Fibroblast of mammary gland (primary cell): ENCODE measurements around the gene PRKAR1B.
"Not testable (repeated sequence)": the region's sequence is repeated elsewhere in the genome, so short reads cannot be mapped to it uniquely, and the experiment has no call there.

Experiments used
- DNase-seq: peaks from one replicate; pipeline ENCODE4 v3.0.0-alpha.2; 2010; ENCODE audit warnings: low read depth
- H3K4me3 ChIP-seq: 2 replicates; pipeline ENCODE4 v1.5.1; 2011; ENCODE audit warnings: low read depth, mild to moderate bottlenecking, low read length, moderate library complexity; ENCODE audit not compliant: control insufficient read depth
- CTCF ChIP-seq: conservative IDR thresholded peaks from 2 replicates; pipeline ENCODE4 v1.5.1; 2011; ENCODE audit warnings: low read depth, low read length, inconsistent platforms; ENCODE audit not compliant: control insufficient read depth, insufficient read depth

Gene PRKAR1B

GRCh38 chr7:620885-621284 lies 106.2 kb downstream of the PRKAR1B start:
- no peak for DNase-seq
- H3K4me3 ChIP-seq = no peak overlapping the region
- TF ChIP-seq CTCF = no peak

- peak; percentile 77 for DNase-seq
- H3K4me3 ChIP-seq = no peak overlapping the region
- no peak for TF ChIP-seq CTCF
Observed at GRCh38 chr7:620056-620455, 107.0 kb downstream of the PRKAR1B start.

GRCh38 chr7:619368-619840 lies 107.7 kb downstream of the PRKAR1B start:
- H3K4me3 ChIP-seq = no peak overlapping the region
- DNase-seq = no peak
- no peak for TF ChIP-seq CTCF

- no peak for TF ChIP-seq CTCF
- no peak for DNase-seq
- no peak overlapping the region for H3K4me3 ChIP-seq
Observed at GRCh38 chr7:618539-619367, 108.3 kb downstream of the PRKAR1B start.

GRCh38 chr7:617614-618538 lies 109.2 kb downstream of the PRKAR1B start:
- H3K4me3 ChIP-seq = no peak overlapping the region
- no peak for TF ChIP-seq CTCF

GRCh38 chr7:613442-614140 lies 113.5 kb downstream of the PRKAR1B start:
- H3K4me3 ChIP-seq = no peak overlapping the region
- no peak for TF ChIP-seq CTCF

More at GRCh38 chr7:617614-618538, 109.2 kb downstream of the PRKAR1B start:
- no peak for DNase-seq

GRCh38 chr7:611837-612236 lies 115.2 kb downstream of the PRKAR1B start:
- not testable (repeated sequence) for H3K4me3 ChIP-seq, DNase-seq

More at GRCh38 chr7:613442-614140, 113.5 kb downstream of the PRKAR1B start:
- no peak for DNase-seq
